ENCODE results near the gene DPP6. TPM values are rescaled to one million over a fixed set of nuclear protein-coding genes. Genes with fewer than 3 reads are reported as not detected.

The DPP6 gene
- polyA plus RNA-seq, 2 of the 4 experiments (the other 2 are of a cell fraction), result not detected

- Histone ChIP-seq H3K9me3 (no peaks in the 10 kb centered on the region; the same call in 2 of the 3 replicates), H3K27ac (no peak overlapping the region)
- 9% methylated on average over 5 of the region's 5 CpGs for WGBS (ENCODE audit: missing lambda C conversion rate)
These were observed 792.8 kb downstream of the DPP6 start for GRCh38 chr7:154844955-154845354.

DNA sequence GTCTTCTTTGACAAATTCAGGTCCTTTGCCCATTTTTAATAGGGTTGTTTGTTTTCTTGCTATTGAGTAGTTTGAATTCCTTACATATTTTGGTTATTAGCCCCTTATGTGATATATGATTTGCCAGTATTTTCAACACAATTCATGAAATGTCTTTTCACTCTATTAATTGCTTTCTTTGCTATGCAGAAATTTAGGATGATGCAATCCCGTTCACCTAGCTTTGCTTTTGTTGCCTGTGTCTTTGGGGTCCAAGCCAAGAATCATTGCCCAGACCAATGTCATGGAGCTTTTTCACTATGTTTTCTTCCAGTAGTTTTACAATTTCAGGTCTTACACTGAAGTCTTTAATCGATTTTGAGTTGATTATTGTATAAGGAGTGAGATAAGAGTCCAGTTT, 796.3 kb downstream of the DPP6 start:
- ChIA-PET CTCF (no interaction called here), POLR2A (no interaction called here)
- DNase-seq (ENCODE audit: low read depth in 1 of 2, low spot score in 1 of 2) (no peak), FAIRE-seq (no peak), ATAC-seq (no peak)
- Histone ChIP-seq H3K27ac (no peak overlapping the region), H3K4me3 (no peak overlapping the region), H3K4me2 (no peak overlapping the region), H3K4me1 (no peaks in the 10 kb centered on the region), H3K9me3 (no peaks in the 10 kb centered on the region; the same call in 2 of the 3 replicates)
- no peak for TF ChIP-seq HOXB5 (CRISPR knock-in tag; IDR thresholded peaks at IDR 0.05)
- TF ChIP-seq HDAC2 (IDR thresholded peaks at IDR 0.05), result no peak
- no peak for TF ChIP-seq JUN (IDR thresholded peaks at IDR 0.05)
- no peak for TF ChIP-seq RAD21 (conservative IDR thresholded peaks at IDR 0.05 in 1 of 2, IDR thresholded peaks at IDR 0.05 in 1 of 2)
- no peak for TF ChIP-seq POLR2A (IDR thresholded peaks at IDR 0.05; ENCODE audit: low read length)
- no peak for TF ChIP-seq ELK1 (IDR thresholded peaks at IDR 0.05; ENCODE audit: low read depth, low read length)
- TF ChIP-seq, protein P1, sequence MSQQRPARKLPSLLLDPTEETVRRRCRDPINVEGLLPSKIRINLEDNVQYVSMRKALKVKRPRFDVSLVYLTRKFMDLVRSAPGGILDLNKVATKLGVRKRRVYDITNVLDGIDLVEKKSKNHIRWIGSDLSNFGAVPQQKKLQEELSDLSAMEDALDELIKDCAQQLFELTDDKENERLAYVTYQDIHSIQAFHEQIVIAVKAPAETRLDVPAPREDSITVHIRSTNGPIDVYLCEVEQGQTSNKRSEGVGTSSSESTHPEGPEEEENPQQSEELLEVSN (IDR thresholded peaks at IDR 0.05; ENCODE audit: borderline replicate concordance, low read depth), result no peak
- no peak for TF ChIP-seq HMGXB4 (CRISPR knock-in tag; IDR thresholded peaks at IDR 0.05; ENCODE audit: borderline replicate concordance)
- no peak for TF ChIP-seq EHMT2 (IDR thresholded peaks at IDR 0.05; ENCODE audit: low read depth)
- TF ChIP-seq, protein P2, sequence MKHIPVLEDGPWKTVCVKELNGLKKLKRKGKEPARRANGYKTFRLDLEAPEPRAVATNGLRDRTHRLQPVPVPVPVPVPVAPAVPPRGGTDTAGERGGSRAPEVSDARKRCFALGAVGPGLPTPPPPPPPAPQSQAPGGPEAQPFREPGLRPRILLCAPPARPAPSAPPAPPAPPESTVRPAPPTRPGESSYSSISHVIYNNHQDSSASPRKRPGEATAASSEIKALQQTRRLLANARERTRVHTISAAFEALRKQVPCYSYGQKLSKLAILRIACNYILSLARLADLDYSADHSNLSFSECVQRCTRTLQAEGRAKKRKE (CRISPR knock-in tag; IDR thresholded peaks at IDR 0.05; ENCODE audit: low read depth), result no peak
- no peak for TF ChIP-seq NR3C1 (IDR thresholded peaks at IDR 0.05)
- no peak for TF ChIP-seq RARB (CRISPR knock-in tag; IDR thresholded peaks at IDR 0.05)
- no peak for TF ChIP-seq ZFP36 (IDR thresholded peaks at IDR 0.05; ENCODE audit: borderline replicate concordance, partially characterized antibody)
- TF ChIP-seq POLR2AphosphoS2 (conservative IDR thresholded peaks at IDR 0.05; ENCODE audit: low read length), result no peak
- no peak for TF ChIP-seq TFCP2L1 (CRISPR knock-in tag; IDR thresholded peaks at IDR 0.05)
- TF ChIP-seq PBX3 (IDR thresholded peaks at IDR 0.05), result no peak
- no peak for TF ChIP-seq RCOR1 (IDR thresholded peaks at IDR 0.05; ENCODE audit: low read depth, low read length)
- TF ChIP-seq HOXB13 (CRISPR knock-in tag; IDR thresholded peaks at IDR 0.05; ENCODE audit: low read depth), result no peak
- TF ChIP-seq RNF2 (IDR thresholded peaks at IDR 0.05; ENCODE audit: borderline replicate concordance, low read depth), result no peak
- TF ChIP-seq, protein P3, sequence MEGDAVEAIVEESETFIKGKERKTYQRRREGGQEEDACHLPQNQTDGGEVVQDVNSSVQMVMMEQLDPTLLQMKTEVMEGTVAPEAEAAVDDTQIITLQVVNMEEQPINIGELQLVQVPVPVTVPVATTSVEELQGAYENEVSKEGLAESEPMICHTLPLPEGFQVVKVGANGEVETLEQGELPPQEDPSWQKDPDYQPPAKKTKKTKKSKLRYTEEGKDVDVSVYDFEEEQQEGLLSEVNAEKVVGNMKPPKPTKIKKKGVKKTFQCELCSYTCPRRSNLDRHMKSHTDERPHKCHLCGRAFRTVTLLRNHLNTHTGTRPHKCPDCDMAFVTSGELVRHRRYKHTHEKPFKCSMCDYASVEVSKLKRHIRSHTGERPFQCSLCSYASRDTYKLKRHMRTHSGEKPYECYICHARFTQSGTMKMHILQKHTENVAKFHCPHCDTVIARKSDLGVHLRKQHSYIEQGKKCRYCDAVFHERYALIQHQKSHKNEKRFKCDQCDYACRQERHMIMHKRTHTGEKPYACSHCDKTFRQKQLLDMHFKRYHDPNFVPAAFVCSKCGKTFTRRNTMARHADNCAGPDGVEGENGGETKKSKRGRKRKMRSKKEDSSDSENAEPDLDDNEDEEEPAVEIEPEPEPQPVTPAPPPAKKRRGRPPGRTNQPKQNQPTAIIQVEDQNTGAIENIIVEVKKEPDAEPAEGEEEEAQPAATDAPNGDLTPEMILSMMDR (IDR thresholded peaks at IDR 0.05), result no peak
- WGBS (ENCODE audit: missing lambda C conversion rate), result 3% methylated on average over 2 of the region's 2 CpGs

More at GRCh38 chr7:154844955-154845354, 792.8 kb downstream of the DPP6 start:
- FAIRE-seq, result no peak
- DNase-seq (ENCODE audit: low read depth in 1 of 2, low spot score in 1 of 2), result no peak
- ChIA-PET POLR2A (no interaction called here), CTCF (no interaction called here)
- H3K4me1 ChIP-seq, result no peaks in the 10 kb centered on the region
- no peak overlapping the region for H3K4me2 ChIP-seq
- no peak overlapping the region for H3K4me3 ChIP-seq
- no peak for TF ChIP-seq HOXA7 (CRISPR knock-in tag; IDR thresholded peaks at IDR 0.05)
- TF ChIP-seq HDAC2 (IDR thresholded peaks at IDR 0.05), result no peak
- TF ChIP-seq RNF2 (IDR thresholded peaks at IDR 0.05; ENCODE audit: borderline replicate concordance, low read depth), result no peak
- no peak for TF ChIP-seq POLR2A (IDR thresholded peaks at IDR 0.05; ENCODE audit: low read length)
- no peak for TF ChIP-seq RARB (CRISPR knock-in tag; IDR thresholded peaks at IDR 0.05)
- ATAC-seq, result no peak
